Spinal cord (tissue), 10 donors: ENCODE measurements around the gene IL36B. TPM values are rescaled to one million over a fixed set of nuclear protein-coding genes. Genes with fewer than 3 reads are reported as not detected.

Experiments used
- DNase-seq, 6 donors: peaks; one replicate each; pipeline versions ENCODE4 v3.0.0 to v3.0.0-alpha.2; 2013 to 2015; ENCODE audit warnings: low spot score in 6 of 6, low read depth in 4 of 6
- H3K27ac ChIP-seq: one replicate; pipeline ENCODE4 v1.5.1; 2013; ENCODE audit warnings: low read depth, low read length, control low read depth
- H3K27me3 ChIP-seq: one replicate; pipeline ENCODE4 v1.6.1; 2013; ENCODE audit warnings: low read length; ENCODE audit not compliant: control insufficient read depth, insufficient read depth
- H3K36me3 ChIP-seq: one replicate; pipeline ENCODE4 v1.6.1; 2013; ENCODE audit warnings: low read length; ENCODE audit not compliant: control insufficient read depth, insufficient read depth
- H3K4me1 ChIP-seq: one replicate; pipeline ENCODE4 v1.6.1; 2013; ENCODE audit warnings: low read length; ENCODE audit not compliant: control insufficient read depth, insufficient read depth
- H3K4me3 ChIP-seq: one replicate; pipeline ENCODE4 v1.5.1; 2013; ENCODE audit warnings: low read depth, low read length, control low read depth
- H3K9me3 ChIP-seq: one replicate; pipeline ENCODE4 v1.6.1; 2013; ENCODE audit warnings: low read length; ENCODE audit not compliant: control insufficient read depth, insufficient read depth
- WGBS: methylation state at CpG from one replicate; pipeline ENCODE4 v1.1.5; 2013; ENCODE audit warnings: missing lambda C conversion rate; ENCODE audit not compliant: insufficient coverage; 5-methylcytosine and 5-hydroxymethylcytosine counted together
- polyA plus RNA-seq, 2 donors: library from polyadenylated mRNA; unstranded; fragments of 120-200 nt; gene quantifications; one replicate each; pipeline ENCODE4 v1.2.1, GENCODE V29; 2013; ENCODE audit not compliant: insufficient read length in 2 of 2
- total RNA-seq, 2 donors: library from RNA; depleted of rRNA in 1 of 2; stranded (reverse); fragments of 120-200 nt in 1 of 2; fragments of >200 nt in 1 of 2; gene quantifications; one replicate each; pipeline versions ENCODE4 v1.2.3 to v1.2.4, GENCODE V29; 2013 to 2014
- donor health status: healthy.

The IL36B gene
- total and polyA plus RNA-seq, 4 donors = not detected

DNA sequence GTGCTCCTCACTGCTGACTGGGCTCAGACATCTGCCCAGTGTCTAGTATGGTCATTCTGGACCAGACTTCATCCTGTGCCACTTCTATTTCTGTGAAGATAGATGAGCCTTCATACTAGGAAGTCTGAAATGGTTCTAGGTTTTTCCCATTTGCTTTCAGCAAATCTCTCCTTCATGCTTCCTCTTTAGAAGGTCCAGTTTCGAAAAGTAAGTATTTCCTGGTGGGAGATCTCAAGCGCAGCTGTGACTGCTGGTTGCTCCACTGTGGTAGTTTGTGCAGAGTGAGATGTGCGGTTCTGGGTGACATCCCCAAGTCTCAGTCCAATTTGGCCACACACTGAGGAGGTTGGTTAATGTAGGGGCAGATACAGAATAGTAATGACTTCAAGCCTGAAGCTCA lies 14.4 kb downstream of the IL36B start:
- Histone ChIP-seq H3K27ac (no peak overlapping the region), H3K27me3 (no peaks in the 10 kb centered on the region), H3K36me3 (no peaks in the 10 kb centered on the region), H3K9me3 (no peaks in the 10 kb centered on the region), H3K4me3 (no peak overlapping the region), H3K4me1 (no peaks in the 10 kb centered on the region)
- WGBS = 96% methylated on average over 3 of the region's 3 CpGs
- DNase-seq = no peak

DNA sequence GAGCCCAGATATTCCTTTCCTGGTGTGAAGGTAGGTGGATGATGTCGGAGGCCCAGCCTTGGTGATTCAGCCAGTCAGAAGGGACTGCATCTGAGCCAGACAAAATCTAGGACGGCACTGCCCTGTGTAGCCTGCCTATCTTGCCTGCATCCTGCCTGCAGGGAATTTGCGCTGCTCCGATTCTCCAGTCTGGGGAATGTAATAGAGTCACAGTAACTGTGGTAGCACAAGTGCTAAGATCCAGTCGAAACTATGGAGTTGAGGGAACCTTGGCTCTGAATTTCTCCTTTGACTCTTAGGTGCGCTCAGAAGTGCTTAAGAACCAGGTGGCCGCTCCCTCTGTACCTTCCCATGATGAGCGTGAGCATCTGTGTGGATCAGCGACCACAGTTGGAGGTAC lies 15.9 kb downstream of the IL36B start:
- no peak for DNase-seq
- WGBS = 91% methylated on average over 9 of the region's 9 CpGs
- H3K9me3 ChIP-seq = no peaks in the 10 kb centered on the region

DNA sequence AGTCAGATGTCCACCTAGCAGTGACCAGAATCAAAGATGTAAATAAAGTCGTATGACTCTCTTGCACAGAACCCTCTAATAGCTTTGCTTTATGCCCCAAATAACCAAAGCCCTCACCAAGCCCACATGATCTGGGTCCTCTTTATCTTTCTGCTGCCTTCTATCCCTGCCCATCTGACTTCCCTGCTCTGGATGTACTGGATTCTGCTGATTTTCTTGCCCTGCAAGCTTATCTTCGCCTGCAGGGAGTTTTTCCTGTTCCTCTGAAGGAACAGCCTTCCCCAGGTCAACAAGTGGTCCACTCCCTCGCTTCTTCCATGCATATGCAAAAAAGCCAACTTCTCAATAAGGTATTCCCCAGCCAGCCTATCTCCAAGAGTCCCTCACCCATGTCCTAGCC lies 18.7 kb downstream of the IL36B start:
- WGBS = 75% methylated on average over 3 of the region's 3 CpGs
- H3K27ac ChIP-seq = no peak overlapping the region
- H3K4me1 ChIP-seq = no peaks in the 10 kb centered on the region
- no peaks in the 10 kb centered on the region for H3K9me3 ChIP-seq
- no peaks in the 10 kb centered on the region for H3K36me3 ChIP-seq
- no peak overlapping the region for H3K4me3 ChIP-seq
- DNase-seq = no peak
- H3K27me3 ChIP-seq = no peaks in the 10 kb centered on the region

More for the DNA sequence above, 15.9 kb downstream of the IL36B start:
- H3K4me1 ChIP-seq = no peaks in the 10 kb centered on the region
- H3K27me3 ChIP-seq = no peaks in the 10 kb centered on the region
- no peak overlapping the region for H3K4me3 ChIP-seq
- H3K36me3 ChIP-seq = no peaks in the 10 kb centered on the region
- no peak overlapping the region for H3K27ac ChIP-seq

DNA sequence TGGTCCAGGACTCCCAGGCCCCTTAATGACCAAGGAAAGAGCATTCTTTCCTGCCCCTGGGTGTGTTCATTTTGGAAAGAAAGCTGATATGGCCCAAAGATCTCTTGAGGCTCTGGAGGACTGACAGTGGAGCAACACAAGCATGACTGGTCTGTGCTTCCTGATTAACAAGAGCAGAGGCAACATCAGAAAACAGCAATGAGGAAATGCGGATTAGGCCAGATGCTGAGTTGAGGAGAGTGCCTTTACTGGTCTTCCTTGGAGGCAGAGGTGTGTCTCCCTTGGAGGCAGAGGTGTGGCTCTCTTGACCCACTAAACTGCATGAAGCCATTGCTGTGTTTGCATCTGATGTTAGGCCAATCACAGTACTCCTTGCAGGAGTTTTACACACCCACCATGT lies 19.9 kb downstream of the IL36B start:
- no peaks in the 10 kb centered on the region for H3K36me3 ChIP-seq
- WGBS = 100% methylated on average over 1 of the region's 1 CpG
- H3K27me3 ChIP-seq = peaks cover 3% of the 10 kb centered on the region
- H3K27ac ChIP-seq = no peak overlapping the region
- DNase-seq = no peak
- H3K4me3 ChIP-seq = no peak overlapping the region
- no peaks in the 10 kb centered on the region for H3K9me3 ChIP-seq
- H3K4me1 ChIP-seq = no peaks in the 10 kb centered on the region

DNA sequence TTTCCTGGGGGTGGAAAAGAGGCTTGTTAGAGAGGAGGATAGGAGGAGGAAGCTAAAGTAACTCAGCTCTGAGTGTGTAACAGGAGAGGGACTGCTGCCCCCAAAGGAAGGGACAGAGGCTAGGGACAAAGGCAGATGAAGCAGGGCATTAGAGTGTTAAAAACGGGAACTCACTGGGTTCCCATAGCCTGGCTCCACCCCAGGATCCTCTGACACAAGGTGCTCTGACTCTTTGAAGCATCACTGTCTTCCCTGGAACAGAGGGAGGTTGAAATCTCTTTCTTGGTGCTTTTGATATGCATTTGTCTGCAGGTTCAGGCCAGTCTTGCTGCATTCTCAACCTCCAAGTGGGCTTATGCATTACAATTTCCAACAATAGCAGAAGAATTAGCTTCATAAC lies 24.6 kb downstream of the IL36B start:
- no peaks in the 10 kb centered on the region for H3K4me1 ChIP-seq
- no peak overlapping the region for H3K27ac ChIP-seq
- peak in 1 of 6 donors; percentile 5 for DNase-seq
- H3K36me3 ChIP-seq = no peaks in the 10 kb centered on the region
- WGBS = 13% methylated on average over 1 of the region's 1 CpG
- no peak overlapping the region for H3K4me3 ChIP-seq
- H3K27me3 ChIP-seq = peaks cover 6% of the 10 kb centered on the region
- H3K9me3 ChIP-seq = no peaks in the 10 kb centered on the region

DNA sequence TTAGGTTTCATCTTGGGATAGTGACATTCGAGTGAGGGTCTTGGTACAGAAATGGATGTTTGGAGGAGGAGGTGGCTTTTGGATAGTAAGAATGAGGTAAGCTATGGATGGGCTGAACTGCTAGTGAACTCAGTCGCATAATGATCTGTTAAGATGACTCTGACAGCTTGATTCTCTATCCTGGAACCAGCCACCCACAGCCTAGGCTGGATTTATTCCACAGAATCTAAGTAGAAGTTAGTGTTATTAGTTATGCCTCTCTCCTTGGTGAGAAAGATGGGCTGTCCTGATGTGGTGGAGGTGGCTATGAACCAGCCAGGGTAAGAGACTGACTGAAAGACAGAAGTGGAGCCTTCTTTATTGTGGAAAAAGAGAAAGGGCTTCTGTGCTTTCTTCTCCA lies 25.0 kb downstream of the IL36B start:
- no peak for DNase-seq
- Histone ChIP-seq H3K27ac (no peak overlapping the region), H3K27me3 (peaks cover 6% of the 10 kb centered on the region), H3K4me3 (no peak overlapping the region), H3K9me3 (no peaks in the 10 kb centered on the region), H3K4me1 (no peaks in the 10 kb centered on the region), H3K36me3 (no peaks in the 10 kb centered on the region)
- 73% methylated on average over 1 of the region's 2 CpGs for WGBS

DNA sequence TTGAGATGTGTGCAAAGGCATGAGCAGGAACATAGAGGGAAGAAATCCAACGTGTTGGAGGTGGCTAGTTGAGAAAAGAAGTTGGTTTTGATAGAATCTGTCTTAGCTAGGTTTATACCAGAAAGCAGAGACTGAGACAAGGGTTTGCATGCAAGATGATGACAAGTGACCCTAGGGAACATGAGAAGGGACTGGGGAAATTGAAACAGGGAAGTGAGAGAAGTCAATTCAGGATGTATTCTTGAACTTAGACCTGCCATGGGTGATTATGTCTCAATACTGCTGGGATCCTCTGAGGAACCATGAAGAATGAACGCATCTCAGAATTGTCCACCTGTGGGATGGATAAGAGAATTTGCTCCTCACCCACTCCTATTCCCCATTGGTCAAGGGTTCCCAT lies 26.9 kb downstream of the IL36B start:
- Histone ChIP-seq H3K4me1 (no peaks in the 10 kb centered on the region), H3K4me3 (no peak overlapping the region), H3K27me3 (peaks cover 6% of the 10 kb centered on the region), H3K9me3 (no peaks in the 10 kb centered on the region), H3K36me3 (no peaks in the 10 kb centered on the region), H3K27ac (no peak overlapping the region)
- DNase-seq = no peak
- WGBS = 40% methylated on average over 1 of the region's 2 CpGs

DNA sequence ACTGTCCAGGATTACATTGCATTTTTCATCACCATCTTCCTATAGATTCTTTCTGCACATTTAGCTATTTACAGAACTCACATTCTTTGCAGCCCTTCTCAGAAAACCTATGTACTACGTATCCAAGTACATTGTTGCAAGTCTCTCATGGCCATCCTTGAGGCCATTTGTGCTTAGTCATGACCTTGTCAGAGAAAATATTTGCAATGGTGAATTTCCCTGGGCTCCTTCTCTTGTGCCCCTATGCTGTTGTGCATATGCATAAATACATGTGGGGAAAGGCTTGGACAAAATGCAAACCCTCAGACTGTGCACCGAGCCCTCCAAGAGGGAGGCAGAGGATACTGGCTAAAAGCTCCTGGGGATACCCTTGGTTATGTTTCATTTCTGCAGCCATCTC lies 27.9 kb downstream of the IL36B start:
- Histone ChIP-seq H3K4me3 (no peak overlapping the region), H3K27me3 (peaks cover 6% of the 10 kb centered on the region), H3K4me1 (no peaks in the 10 kb centered on the region), H3K36me3 (no peaks in the 10 kb centered on the region), H3K27ac (no peak overlapping the region), H3K9me3 (no peaks in the 10 kb centered on the region)
- no peak for DNase-seq
- 100% methylated on average over 1 of the region's 2 CpGs for WGBS

DNA sequence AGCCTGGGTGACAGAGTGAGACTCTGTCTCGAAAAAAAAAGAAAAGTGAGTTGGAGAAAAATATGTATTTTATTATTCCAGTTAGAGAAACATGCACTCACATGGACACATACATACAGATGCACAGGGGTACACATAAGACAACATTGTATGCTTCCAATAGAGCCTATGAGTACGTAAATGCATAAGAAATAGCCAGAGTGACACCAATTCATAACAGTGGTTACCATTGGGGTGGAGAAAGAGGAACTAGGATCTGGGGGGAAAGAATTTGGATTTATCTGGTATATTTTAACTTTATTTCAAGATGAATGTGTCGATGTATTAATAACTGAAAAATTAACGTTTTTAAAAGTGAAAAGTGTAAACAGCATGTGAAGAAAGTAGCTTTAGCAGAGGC lies 31.4 kb downstream of the IL36B start:
- Histone ChIP-seq H3K36me3 (no peaks in the 10 kb centered on the region), H3K4me3 (no peak overlapping the region), H3K9me3 (no peaks in the 10 kb centered on the region), H3K27me3 (no peaks in the 10 kb centered on the region), H3K4me1 (no peaks in the 10 kb centered on the region), H3K27ac (no peak overlapping the region)
- WGBS = no CpG with 5 or more reads among the region's 4 CpGs
- DNase-seq = no peak

DNA sequence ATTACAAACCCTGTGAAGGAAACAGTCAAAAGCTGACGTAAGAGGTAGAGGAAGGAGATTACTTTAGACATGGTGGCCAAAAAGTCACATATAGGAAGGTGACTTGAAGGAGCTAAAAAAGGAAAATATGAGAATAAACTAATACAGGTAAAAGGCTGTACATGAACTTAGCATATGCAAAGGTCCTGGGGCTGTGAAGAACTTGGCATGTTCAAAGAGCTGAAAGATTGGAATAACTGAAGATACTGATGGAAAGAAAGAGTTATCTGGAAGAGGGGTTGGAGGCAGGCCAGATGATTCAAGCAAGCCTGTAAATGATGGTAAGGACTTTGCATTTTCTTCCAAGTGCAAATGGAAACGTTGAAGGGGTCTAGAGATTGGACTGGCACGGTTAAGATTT lies 34.2 kb downstream of the IL36B start:
- no peak overlapping the region for H3K27ac ChIP-seq
- WGBS = 64% methylated on average over 3 of the region's 3 CpGs
- DNase-seq = no peak
- no peaks in the 10 kb centered on the region for H3K9me3 ChIP-seq
- H3K4me3 ChIP-seq = no peak overlapping the region
- no peaks in the 10 kb centered on the region for H3K27me3 ChIP-seq
- H3K36me3 ChIP-seq = no peaks in the 10 kb centered on the region
- no peaks in the 10 kb centered on the region for H3K4me1 ChIP-seq
